Activated CD4-positive, alpha-beta memory T cell treated with anti-CD3 and anti-CD28 coated beads, Interleukin-2, amount 10 ng/mL, durations not matched to agents 7 days and 5 days (primary cell): ENCODE results near the gene HOPX. TPM values are rescaled to one million over a fixed set of nuclear protein-coding genes. Genes with fewer than 3 reads are reported as not detected.
"Not testable (repeated sequence)": the region's sequence is repeated elsewhere in the genome, so short reads cannot be mapped to it uniquely, and the experiment has no call there.

ENCODE experiments used
- CTCF ChIA-PET: fragments of 350-600 bp; sonication (Branson Sonifier 250); formaldehyde crosslinking; loops from one replicate; lab custom pipeline; 2021; ENCODE audit warnings: antibody characterized with exemption, inconsistent platforms; lab: Charles Lee
- POLR2A ChIA-PET: fragments of 350-600 bp; sonication (Branson Sonifier 250); formaldehyde crosslinking; loops from one replicate; lab custom pipeline; 2021; ENCODE audit warnings: antibody characterized with exemption; lab: Charles Lee
- DNase-seq: peaks from one replicate; pipeline ENCODE4 v3.0.0-alpha.2; 2020
- H3K27ac Mint-ChIP-seq: one replicate; pipeline ENCODE4 v1.8.0; 2021; ENCODE audit warnings: mild to moderate bottlenecking, mixed read lengths
- H3K27me3 Mint-ChIP-seq: one replicate; pipeline ENCODE4 v1.8.0; 2021; ENCODE audit warnings: mixed read lengths
- H3K36me3 Mint-ChIP-seq: one replicate; pipeline ENCODE4 v1.8.0; 2021; ENCODE audit warnings: low read depth, mixed read lengths
- H3K4me1 Mint-ChIP-seq: one replicate; pipeline ENCODE4 v1.8.0; 2021; ENCODE audit warnings: mixed read lengths
- H3K4me3 Mint-ChIP-seq: one replicate; pipeline ENCODE4 v1.8.0; 2021; ENCODE audit warnings: mild to moderate bottlenecking, mixed read lengths
- H3K9me3 Mint-ChIP-seq: one replicate; pipeline ENCODE4 v1.8.0; 2021; ENCODE audit warnings: mixed read lengths
- total RNA-seq, 2 experiments: library from RNA; stranded (reverse); gene quantifications; one replicate each; pipeline ENCODE4 v1.2.3, GENCODE V29; 2021

The HOPX gene
- total RNA-seq, result 100 to 1,000 TPM; 206 to 215 TPM

- CTCF ChIA-PET, result interaction anchor here (0.6 to 1.2 kb wide), 2 partner anchors 10 to 95 kb away, joined by 3 to 7 read pairs; no protein-coding TSS in a partner anchor
- Mint-ChIP-seq H3K36me3 (no peaks in the 10 kb centered on the region), H3K4me3 (no peak within 1 kb of the TSS), H3K9me3 (no peaks in the 10 kb centered on the region), H3K27me3 (peaks cover 41% of the 10 kb centered on the region), H3K4me1 (peaks cover 18% of the 10 kb centered on the region), H3K27ac (no peak within 1 kb of the TSS)
- peak; percentile 42 for DNase-seq
- POLR2A ChIA-PET, result no interaction called here
Observed at GRCh38 chr4:56681158-56681852, at the start of gene HOPX. TSS of gene HOPX (minus strand) at chr4:56681296. CDS start at chr4:56657816, 23,480 bp downstream.

- ChIA-PET CTCF (no interaction called here), POLR2A (no interaction called here)
- H3K9me3 Mint-ChIP-seq, result no peaks in the 10 kb centered on the region
- H3K4me3 Mint-ChIP-seq, result no peak overlapping the region
- no peaks in the 10 kb centered on the region for H3K4me1 Mint-ChIP-seq
- no peaks in the 10 kb centered on the region for H3K36me3 Mint-ChIP-seq
- no peak overlapping the region for H3K27ac Mint-ChIP-seq
- no peak for DNase-seq
- H3K27me3 Mint-ChIP-seq, result peaks cover 12% of the 10 kb centered on the region
Observed at GRCh38 chr4:56730097-56730496, 49.0 kb upstream of the HOPX start.

- no peaks in the 10 kb centered on the region for H3K36me3 Mint-ChIP-seq
- no peak overlapping the region for H3K27ac Mint-ChIP-seq
- ChIA-PET CTCF (interaction anchor here (0.6 to 1.3 kb wide), 2 partner anchors 27 to 74 kb away, joined by 3 to 4 read pairs; no protein-coding TSS in a partner anchor), POLR2A (no interaction called here)
- peaks cover 9% of the 10 kb centered on the region for H3K27me3 Mint-ChIP-seq
- DNase-seq, result no peak
- peaks cover 3% of the 10 kb centered on the region for H3K4me1 Mint-ChIP-seq
- no peak overlapping the region for H3K4me3 Mint-ChIP-seq
- H3K9me3 Mint-ChIP-seq, result no peaks in the 10 kb centered on the region
Observed at GRCh38 chr4:56728512-56728911, 47.4 kb upstream of the HOPX start.

GRCh38 chr4:56727150-56727549 is 46.1 kb upstream of the HOPX start:
- DNase-seq, result no peak
- Mint-ChIP-seq H3K36me3 (no peaks in the 10 kb centered on the region), H3K4me1 (peaks cover 15% of the 10 kb centered on the region), H3K4me3 (no peak overlapping the region), H3K27me3 (peaks cover 3% of the 10 kb centered on the region), H3K27ac (no peak overlapping the region), H3K9me3 (no peaks in the 10 kb centered on the region)
- ChIA-PET POLR2A (no interaction called here), CTCF (interaction anchor here (1.3 kb wide), 1 partner anchor 72 kb away, joined by 3 read pairs; no protein-coding TSS in a partner anchor)

GRCh38 chr4:56726593-56726992 is 45.5 kb upstream of the HOPX start:
- H3K27me3 Mint-ChIP-seq, DNase-seq, CTCF ChIA-PET, H3K9me3 Mint-ChIP-seq, H3K36me3 Mint-ChIP-seq, POLR2A ChIA-PET, H3K27ac Mint-ChIP-seq, H3K4me3 Mint-ChIP-seq: not testable (repeated sequence)
- H3K4me1 Mint-ChIP-seq, result peaks cover 15% of the 10 kb centered on the region

- Mint-ChIP-seq H3K36me3 (no peaks in the 10 kb centered on the region), H3K27me3 (peaks cover 2% of the 10 kb centered on the region), H3K9me3 (no peaks in the 10 kb centered on the region), H3K4me3 (no peak overlapping the region), H3K4me1 (peaks cover 15% of the 10 kb centered on the region), H3K27ac (no peak overlapping the region)
- no peak for DNase-seq
- ChIA-PET CTCF (interaction anchor here (0.9 kb wide), 1 partner anchor 180 kb away, joined by 3 read pairs; no protein-coding TSS in a partner anchor), POLR2A (no interaction called here)
Observed at GRCh38 chr4:56723659-56724230, 42.6 kb upstream of the HOPX start.

GRCh38 chr4:56723201-56723605 is 42.1 kb upstream of the HOPX start:
- ChIA-PET POLR2A (no interaction called here), CTCF (interaction anchor here (0.9 kb wide), 1 partner anchor 179 kb away, joined by 3 read pairs; no protein-coding TSS in a partner anchor)
- no peaks in the 10 kb centered on the region for H3K36me3 Mint-ChIP-seq
- H3K4me3 Mint-ChIP-seq, result no peak overlapping the region
- H3K9me3 Mint-ChIP-seq, result no peaks in the 10 kb centered on the region
- DNase-seq, result peak; percentile 25
- no peak overlapping the region for H3K27ac Mint-ChIP-seq
- peaks cover 2% of the 10 kb centered on the region for H3K27me3 Mint-ChIP-seq
- H3K4me1 Mint-ChIP-seq, result peaks cover 15% of the 10 kb centered on the region

GRCh38 chr4:56708146-56708545 is 27.1 kb upstream of the HOPX start:
- CTCF ChIA-PET, result no interaction called here
- H3K36me3 Mint-ChIP-seq, result no peaks in the 10 kb centered on the region
- peaks cover 6% of the 10 kb centered on the region for H3K27me3 Mint-ChIP-seq
- no peak overlapping the region for H3K4me3 Mint-ChIP-seq
- no peak overlapping the region for H3K27ac Mint-ChIP-seq
- H3K9me3 Mint-ChIP-seq, result peaks cover 2% of the 10 kb centered on the region
- POLR2A ChIA-PET, result no interaction called here
- DNase-seq, result no peak
- H3K4me1 Mint-ChIP-seq, result no peaks in the 10 kb centered on the region

- Mint-ChIP-seq H3K27ac (no peak overlapping the region), H3K9me3 (no peaks in the 10 kb centered on the region), H3K4me3 (no peak overlapping the region), H3K36me3 (no peaks in the 10 kb centered on the region), H3K4me1 (no peaks in the 10 kb centered on the region), H3K27me3 (peaks cover 9% of the 10 kb centered on the region)
- ChIA-PET CTCF (no interaction called here), POLR2A (no interaction called here)
- no peak for DNase-seq
Observed at GRCh38 chr4:56705966-56706365, 24.9 kb upstream of the HOPX start.

GRCh38 chr4:56705334-56705733 is 24.2 kb upstream of the HOPX start:
- no peak for DNase-seq
- no peak overlapping the region for H3K27ac Mint-ChIP-seq
- no peaks in the 10 kb centered on the region for H3K9me3 Mint-ChIP-seq
- peaks cover 9% of the 10 kb centered on the region for H3K27me3 Mint-ChIP-seq
- CTCF ChIA-PET, result no interaction called here
- H3K4me1 Mint-ChIP-seq, result no peaks in the 10 kb centered on the region
- no peak overlapping the region for H3K4me3 Mint-ChIP-seq
- no peaks in the 10 kb centered on the region for H3K36me3 Mint-ChIP-seq
- POLR2A ChIA-PET, result no interaction called here

GRCh38 chr4:56704089-56704871 is 23.2 kb upstream of the HOPX start:
- ChIA-PET CTCF (interaction anchor here (0.6 kb wide), 1 partner anchor 157 kb away, joined by 3 read pairs; no protein-coding TSS in a partner anchor), POLR2A (no interaction called here)
- no peak overlapping the region for H3K4me3 Mint-ChIP-seq
- H3K4me1 Mint-ChIP-seq, result no peaks in the 10 kb centered on the region
- H3K27me3 Mint-ChIP-seq, result peaks cover 9% of the 10 kb centered on the region
- H3K9me3 Mint-ChIP-seq, result no peaks in the 10 kb centered on the region
- no peak overlapping the region for H3K27ac Mint-ChIP-seq
- DNase-seq, result no peak
- H3K36me3 Mint-ChIP-seq, result no peaks in the 10 kb centered on the region

- no peaks in the 10 kb centered on the region for H3K9me3 Mint-ChIP-seq
- no peak overlapping the region for H3K27ac Mint-ChIP-seq
- POLR2A ChIA-PET, result no interaction called here
- CTCF ChIA-PET, result no interaction called here
- no peaks in the 10 kb centered on the region for H3K4me1 Mint-ChIP-seq
- H3K36me3 Mint-ChIP-seq, result no peaks in the 10 kb centered on the region
- DNase-seq, result no peak
- peaks cover 10% of the 10 kb centered on the region for H3K27me3 Mint-ChIP-seq
- no peak overlapping the region for H3K4me3 Mint-ChIP-seq
Observed at GRCh38 chr4:56703378-56703777, 22.3 kb upstream of the HOPX start.

- ChIA-PET CTCF (interaction anchor here (0.7 kb wide), 1 partner anchor 27 kb away, joined by 4 read pairs; no protein-coding TSS in a partner anchor), POLR2A (no interaction called here)
- no peak overlapping the region for H3K27ac Mint-ChIP-seq
- H3K36me3 Mint-ChIP-seq, result no peaks in the 10 kb centered on the region
- H3K9me3 Mint-ChIP-seq, result no peaks in the 10 kb centered on the region
- DNase-seq, result no peak
- H3K4me1 Mint-ChIP-seq, result peaks cover 3% of the 10 kb centered on the region
- H3K27me3 Mint-ChIP-seq, result peaks cover 10% of the 10 kb centered on the region
- no peak overlapping the region for H3K4me3 Mint-ChIP-seq
Observed at GRCh38 chr4:56701644-56702043, 20.5 kb upstream of the HOPX start.
